Brain microvascular endothelial cell (primary cell): Measurements from ENCODE around the gene CSNK2A3.

Experiments
- DNase-seq: peaks from one replicate; pipeline ENCODE4 v3.0.0-alpha.2; 2020
- H3K27ac ChIP-seq: fragments of 250-450 bp; sonication (Bioruptor Pico); 2 replicates; pipeline ENCODE4 v1.5.1; 2020; ENCODE audit warnings: mild to moderate bottlenecking, moderate library complexity
- H3K27me3 ChIP-seq: fragments of 250-450 bp; sonication (Bioruptor Pico); replicated peaks from 2 replicates; pipeline ENCODE4 v1.5.1; 2020; ENCODE audit warnings: mild to moderate bottlenecking
- H3K36me3 ChIP-seq: fragments of 250-450 bp; sonication (Bioruptor Pico); replicated peaks from 2 replicates; pipeline ENCODE4 v1.5.1; 2020; ENCODE audit warnings: mild to moderate bottlenecking
- H3K4me3 ChIP-seq: 2 replicates; pipeline ENCODE4 v1.5.1; 2011; ENCODE audit warnings: low read depth, mild to moderate bottlenecking, control low read depth, low read length, moderate library complexity
- CTCF ChIP-seq: IDR thresholded peaks from 2 replicates; pipeline ENCODE4 v1.5.1; 2011; ENCODE audit warnings: low read depth, mild to moderate bottlenecking, moderate library complexity, low read length, control low read depth, inconsistent platforms; ENCODE audit errors: missing control alignments
- in situ Hi-C: cut with HindIII; loops from 2 replicates; pipeline ENCODE4 v1.10.0; 2017; ENCODE audit warnings: low sequenced_read_pairs, low pct_ligation_motif_present

Gene CSNK2A3

GRCh38 chr11:11383995-11384394, 30.9 kb upstream of the CSNK2A3 start:
- DNase-seq: no peak
- H3K27me3 ChIP-seq: peaks cover under 1% of the 10 kb centered on the region
- in situ Hi-C loops: no loop called here
- no peak for TF ChIP-seq CTCF
- no peak overlapping the region for H3K4me3 ChIP-seq
- H3K27ac ChIP-seq: no peak overlapping the region
- no peaks in the 10 kb centered on the region for H3K36me3 ChIP-seq

GRCh38 chr11:11382858-11383532, 29.9 kb upstream of the CSNK2A3 start:
- Histone ChIP-seq H3K27ac (no peak overlapping the region), H3K4me3 (no peak overlapping the region), H3K36me3 (no peaks in the 10 kb centered on the region), H3K27me3 (no peaks in the 10 kb centered on the region)
- no peak for TF ChIP-seq CTCF
- in situ Hi-C loops: no loop called here
- no peak for DNase-seq

DNA sequence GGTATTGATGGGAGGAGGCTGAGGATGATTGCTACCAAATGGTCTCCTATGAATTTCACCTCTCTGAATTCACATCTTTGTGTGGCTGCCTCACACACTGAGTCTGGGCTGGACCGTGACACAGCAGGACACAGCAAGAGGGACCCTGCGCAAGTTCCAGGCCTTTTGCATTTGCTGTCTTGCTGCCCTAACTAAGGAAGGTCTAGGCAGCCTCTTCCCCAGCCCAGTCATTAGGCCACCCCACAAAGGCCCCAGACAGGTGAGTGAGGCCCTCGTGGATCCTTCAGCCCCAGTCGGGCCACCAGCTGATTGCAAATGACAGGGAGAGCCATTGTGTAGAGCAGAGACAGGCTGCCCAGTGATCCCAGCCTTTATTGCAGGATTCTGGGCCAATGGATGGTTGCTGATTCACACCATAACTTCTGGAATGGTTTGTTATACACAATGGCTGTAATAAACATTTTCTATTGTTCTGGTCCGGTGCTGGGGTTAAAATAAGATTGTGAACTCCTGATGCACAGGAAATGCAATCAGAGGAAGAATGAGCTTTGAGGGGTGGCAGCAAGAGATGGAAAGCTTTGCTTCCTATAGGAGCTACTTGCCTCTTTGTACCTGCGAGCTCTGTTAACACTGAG, 28.5 kb upstream of the CSNK2A3 start:
- Histone ChIP-seq H3K36me3 (no peaks in the 10 kb centered on the region), H3K27me3 (no peaks in the 10 kb centered on the region), H3K4me3 (no peak overlapping the region), H3K27ac (no peak overlapping the region)
- no peak for TF ChIP-seq CTCF
- DNase-seq: no peak
- in situ Hi-C loops: no loop called here

- in situ Hi-C loops: no loop called here
- no peak overlapping the region for H3K4me3 ChIP-seq
- no peak for DNase-seq
- H3K27me3 ChIP-seq: no peaks in the 10 kb centered on the region
- H3K36me3 ChIP-seq: no peaks in the 10 kb centered on the region
- TF ChIP-seq CTCF: no peak
- H3K27ac ChIP-seq: no peak overlapping the region
Observed at GRCh38 chr11:11380883-11381282, 27.8 kb upstream of the CSNK2A3 start.

DNA sequence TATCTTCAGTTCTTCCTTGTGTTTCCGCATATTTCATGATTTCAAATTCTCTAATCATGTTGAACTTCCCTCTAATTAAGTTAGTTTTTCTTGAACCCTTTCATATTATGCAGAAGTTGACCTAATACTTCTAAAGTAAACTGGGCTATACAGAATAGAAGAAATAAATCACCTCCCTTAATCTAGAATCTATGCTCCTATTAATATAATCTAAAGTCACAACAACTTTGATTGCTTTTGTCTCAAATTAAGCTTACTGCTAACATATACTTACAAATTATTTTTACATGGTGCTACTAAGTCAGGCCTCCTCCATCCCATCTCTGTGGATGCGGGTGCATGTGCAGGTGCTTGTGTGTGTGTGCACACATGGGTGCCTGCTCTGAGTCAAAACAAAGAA, 27.3 kb upstream of the CSNK2A3 start:
- no peak for DNase-seq
- no peak overlapping the region for H3K27ac ChIP-seq
- in situ Hi-C loops: no loop called here
- no peaks in the 10 kb centered on the region for H3K36me3 ChIP-seq
- H3K4me3 ChIP-seq: no peak overlapping the region
- H3K27me3 ChIP-seq: no peaks in the 10 kb centered on the region
- no peak for TF ChIP-seq CTCF

DNA sequence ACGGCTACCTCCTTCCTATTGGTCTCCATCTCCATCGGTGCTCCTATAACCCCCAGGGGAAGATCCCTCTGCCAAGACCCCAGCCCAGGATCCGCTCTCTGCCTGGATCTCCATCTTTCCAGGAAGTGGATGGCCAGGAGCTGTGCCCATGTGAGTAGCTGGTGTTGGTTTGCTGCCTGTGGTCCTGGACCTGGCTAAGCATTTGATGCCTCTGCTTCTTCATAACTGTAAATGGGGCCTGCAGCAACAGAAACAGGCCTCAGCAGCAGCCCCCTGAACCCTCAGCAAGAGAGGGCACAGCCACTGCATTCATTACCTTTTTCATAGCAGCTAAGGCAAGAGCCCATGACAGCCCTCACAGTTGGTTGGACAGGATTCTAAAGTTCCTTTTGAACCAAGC, 26.6 kb upstream of the CSNK2A3 start:
- Histone ChIP-seq H3K27ac (no peak overlapping the region), H3K36me3 (no peaks in the 10 kb centered on the region), H3K27me3 (no peaks in the 10 kb centered on the region), H3K4me3 (no peak overlapping the region)
- no peak for TF ChIP-seq CTCF
- in situ Hi-C loops: no loop called here
- DNase-seq: no peak
